Aorta (tissue), 4 donors: Measurements from ENCODE around the gene ZNF540. TPM values are rescaled to one million over a fixed set of nuclear protein-coding genes. Genes with fewer than 3 reads are reported as not detected.

Experiments
- polyA plus RNA-seq, 2 donors: library from polyadenylated mRNA; stranded (reverse); fragments of 200-250 nt; gene quantifications; one replicate each; pipeline ENCODE4 v1.2.3, GENCODE V29; 2013
- total RNA-seq, 2 donors: library from RNA; stranded (reverse); fragmentation: NEBNext Ultra II Directional; extraction: Animal tissue kit (Norgen Biotek cat#: 25700); gene quantifications; one replicate each; pipeline ENCODE4 v1.2.1, GENCODE V29; 2021
- donor health status: healthy with polysubstance abuse.
- donor health status: Bipolar disorder and iron deficiency.
- donor health status: DM: no; HTN: no; CAD: no.
- donor health status: DM: yes; HTN: yes; CAD: no.

Gene ZNF540
- total and polyA plus RNA-seq, 4 donors: 6.6 to 10.8 (median 8.4) TPM

Other genes with a start within 250 kb of the ZNF540 start
- gene ZNF527, start 223.8 kb upstream of the ZNF540 start, total RNA-seq: 1 to 10 TPM; 7.3 to 9.0 TPM
- gene ZNF527, start 223.8 kb upstream of the ZNF540 start, polyA plus RNA-seq: 1 to 10 TPM; 3.3 to 5.1 TPM
- gene ZNF569, start 127.4 kb upstream of the ZNF540 start, total RNA-seq: 1 to 10 TPM; 5.4 to 6.7 TPM
- gene ZNF569, start 127.4 kb upstream of the ZNF540 start, polyA plus RNA-seq: 1 to 10 TPM; 3.1 to 4.7 TPM
- gene ZNF570, start 125.5 kb upstream of the ZNF540 start, total RNA-seq: 1 to 10 TPM; 6.0 to 8.8 TPM
- 1 to 10 TPM; 3.2 to 4.9 TPM for gene ZNF570, start 125.5 kb upstream of the ZNF540 start, polyA plus RNA-seq
- gene ZNF793, start 87.9 kb upstream of the ZNF540 start, total RNA-seq: 1 to 10 TPM; 7.5 to 8.3 TPM
- 1 to 10 TPM in 1 of 2 donors, under 1 TPM in 1; 0.63 to 7.3 TPM for gene ZNF793, start 87.9 kb upstream of the ZNF540 start, polyA plus RNA-seq
- gene ZNF571, start 84 bp upstream of the ZNF540 start, total RNA-seq: 1 to 10 TPM; 6.5 to 7.8 TPM
- gene ZNF571, start 84 bp upstream of the ZNF540 start, polyA plus RNA-seq: 1 to 10 TPM; 1.0 to 2.2 TPM
- 10 to 100 TPM; 11.8 to 15.7 TPM for gene ZFP30, start 60.6 kb downstream of the ZNF540 start, total RNA-seq
- gene ZFP30, start 60.6 kb downstream of the ZNF540 start, polyA plus RNA-seq: 1 to 10 TPM; 1.9 to 4.7 TPM
- gene ZNF607, start 124.9 kb downstream of the ZNF540 start, total RNA-seq: 1 to 10 TPM; 5.0 to 8.4 TPM
- 1 to 10 TPM in 1 of 2 donors, under 1 TPM in 1; 0.63 to 4.7 TPM for gene ZNF607, start 124.9 kb downstream of the ZNF540 start, polyA plus RNA-seq
- 10 to 100 TPM in 1 of 2 donors, 1 to 10 TPM in 1; 9.4 to 16.2 TPM for gene ZNF573, start 184.7 kb downstream of the ZNF540 start, total RNA-seq
- 1 to 10 TPM; 1.5 to 2.0 TPM for gene ZNF573, start 184.7 kb downstream of the ZNF540 start, polyA plus RNA-seq